ENCODE data around the gene JMJD1C.

- no peak for TF ChIP-seq CTCF (IDR thresholded peaks at IDR 0.05)
- no peak for TF ChIP-seq POLR2A (IDR thresholded peaks at IDR 0.05)
These were observed 36.2 kb upstream of the JMJD1C start for GRCh38 chr10:63501954-63502353.
